Hepatocyte (in vitro differentiated cells): ENCODE results near the gene MAST4. TPM values are rescaled to one million over a fixed set of nuclear protein-coding genes. Genes with fewer than 3 reads are reported as not detected.
A peak's percentile ranks its signal among the peaks of the same experiment; 100 is the strongest.

Experiments
- DNase-seq: peaks from one replicate; pipeline ENCODE4 v3.0.0-alpha.2; 2016; ENCODE audit warnings: low spot score
- H2AFZ ChIP-seq: fragments of 200-600 bp; sonication (generic); 2 replicates; pipeline ENCODE4 v1.6.0; 2016; ENCODE audit warnings: antibody characterized with exemption, mild to moderate bottlenecking
- H3K27ac ChIP-seq: fragments of 200-600 bp; sonication (generic); 2 replicates; pipeline ENCODE4 v1.5.1; 2016; ENCODE audit warnings: mild to moderate bottlenecking
- H3K27me3 ChIP-seq: fragments of 200-600 bp; sonication (generic); 2 replicates; pipeline ENCODE4 v1.6.1; 2016
- H3K36me3 ChIP-seq: fragments of 200-600 bp; sonication (generic); replicated peaks from 2 replicates; pipeline ENCODE4 v1.5.1; 2016; ENCODE audit warnings: low read depth; ENCODE audit not compliant: insufficient read depth
- H3K4me1 ChIP-seq: fragments of 200-600 bp; sonication (generic); 2 replicates; pipeline ENCODE4 v1.5.1; 2016; ENCODE audit warnings: mild to moderate bottlenecking, moderate library complexity; ENCODE audit not compliant: insufficient read depth
- H3K4me2 ChIP-seq: fragments of 200-600 bp; sonication (generic); 2 replicates; pipeline ENCODE4 v1.6.0; 2016
- H3K4me3 ChIP-seq: fragments of 200-600 bp; sonication (generic); 2 replicates; pipeline ENCODE4 v1.5.1; 2016; ENCODE audit warnings: mild to moderate bottlenecking
- H3K79me2 ChIP-seq: fragments of 200-600 bp; sonication (generic); 2 replicates; pipeline ENCODE4 v1.6.0; 2017; ENCODE audit warnings: mild to moderate bottlenecking
- H3K9me2 ChIP-seq: fragments of 200-600 bp; sonication (generic); replicated peaks from 2 replicates; pipeline ENCODE4 v1.6.0; 2017; ENCODE audit warnings: mild to moderate bottlenecking; ENCODE audit not compliant: insufficient read depth
- H3K9me3 ChIP-seq: fragments of 200-600 bp; sonication (generic); 2 replicates; pipeline ENCODE4 v1.5.1; 2016; ENCODE audit warnings: low read depth, mild to moderate bottlenecking
- H4K20me1 ChIP-seq: fragments of 200-600 bp; sonication (generic); 2 replicates; pipeline ENCODE4 v1.6.0; 2016; ENCODE audit warnings: mild to moderate bottlenecking; ENCODE audit not compliant: insufficient read depth, poor library complexity, severe bottlenecking
- CTCF ChIP-seq: fragments of 200-600 bp; sonication (generic); IDR thresholded peaks from 2 replicates; pipeline ENCODE4 v1.5.1; 2016; ENCODE audit warnings: antibody characterized with exemption, mild to moderate bottlenecking; ENCODE audit not compliant: poor library complexity
- EZH2 ChIP-seq: fragments of 200-600 bp; sonication (generic); IDR thresholded peaks from 2 replicates; pipeline ENCODE4 v1.6.1; 2016; ENCODE audit warnings: antibody characterized with exemption, mild to moderate bottlenecking, borderline replicate concordance
- EZH2phosphoT487 ChIP-seq: fragments of 200-600 bp; sonication (generic); IDR thresholded peaks from one replicate; pipeline ENCODE4 v1.6.1; 2018; ENCODE audit warnings: antibody characterized with exemption, mild to moderate bottlenecking, low read depth, moderate library complexity; ENCODE audit not compliant: unreplicated experiment, severe bottlenecking
- WGBS: methylation state at CpG from one replicate; pipeline ENCODE4 v1.1.6; 2016; ENCODE audit warnings: low lambda C conversion rate; ENCODE audit errors: missing lambda C conversion rate; 5-methylcytosine and 5-hydroxymethylcytosine counted together
- polyA plus RNA-seq: library from polyadenylated mRNA; unstranded; fragments of >200 nt; fragmentation: Nextera tagmentation; extraction: Ambion mirVana; gene quantifications from 2 replicates; pipeline ENCODE4 v1.2.1, GENCODE V29; 2016
- total RNA-seq: library from RNA; depleted of rRNA; stranded (reverse); fragments of >200 nt; gene quantifications from 2 replicates; pipeline ENCODE4 v1.2.3, GENCODE V29; 2014

The MAST4 gene
- total and polyA plus RNA-seq, 2 experiments from 2014 or later: 11.7 to 13.2 TPM

GRCh38 chr5:67028941-67029340 is 432.7 kb downstream of the MAST4 start:
- peak overlapping the region; percentile 43 for H3K27ac ChIP-seq
- H3K9me2 ChIP-seq: no peaks in the 10 kb centered on the region
- H3K4me3 ChIP-seq: no peak overlapping the region
- no peak for DNase-seq
- H3K4me1 ChIP-seq: peaks cover 18% of the 10 kb centered on the region
- WGBS: 83% methylated on average over 4 of the region's 4 CpGs
- H3K4me2 ChIP-seq: peak overlapping the region; percentile 28
- no peak overlapping the region for H2AFZ ChIP-seq
- no peaks in the 10 kb centered on the region for H3K27me3 ChIP-seq
- H3K9me3 ChIP-seq: no peaks in the 10 kb centered on the region
- TF ChIP-seq EZH2 (no peak), CTCF (no peak), EZH2phosphoT487 (no peak)
- H3K79me2 ChIP-seq: peaks cover 62% of the 10 kb centered on the region
- no peaks in the 10 kb centered on the region for H4K20me1 ChIP-seq
- H3K36me3 ChIP-seq: no peaks in the 10 kb centered on the region

DNA sequence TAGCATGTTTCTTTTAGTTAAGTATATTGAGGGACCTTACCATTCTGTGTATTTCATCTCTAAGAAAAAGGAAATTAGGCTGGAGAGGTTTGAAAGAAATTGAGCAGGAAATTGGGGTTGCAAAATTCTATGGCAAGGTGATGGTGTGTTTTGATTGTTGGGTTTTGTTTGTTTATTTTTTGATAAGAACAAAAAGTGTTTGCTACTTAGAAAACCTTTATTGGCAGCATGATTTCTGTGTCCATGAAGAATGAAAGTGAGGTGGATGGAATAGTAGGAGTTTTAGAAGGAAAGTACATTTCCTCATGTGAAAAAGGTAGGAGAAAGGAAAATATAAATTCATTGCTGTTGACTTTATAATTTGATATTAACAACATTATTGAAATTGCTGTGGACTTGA is 433.3 kb downstream of the MAST4 start:
- peaks cover 58% of the 10 kb centered on the region for H3K79me2 ChIP-seq
- no peaks in the 10 kb centered on the region for H3K27me3 ChIP-seq
- H3K36me3 ChIP-seq: no peaks in the 10 kb centered on the region
- no peaks in the 10 kb centered on the region for H3K9me3 ChIP-seq
- no peak overlapping the region for H2AFZ ChIP-seq
- no peaks in the 10 kb centered on the region for H3K9me2 ChIP-seq
- TF ChIP-seq CTCF (no peak), EZH2phosphoT487 (no peak), EZH2 (no peak)
- H3K4me3 ChIP-seq: no peak overlapping the region
- DNase-seq: no peak
- H3K4me2 ChIP-seq: peak overlapping the region; percentile 28
- H3K4me1 ChIP-seq: peaks cover 24% of the 10 kb centered on the region
- no peaks in the 10 kb centered on the region for H4K20me1 ChIP-seq
- H3K27ac ChIP-seq: peak overlapping the region; percentile 43

- H3K4me1 ChIP-seq: peaks cover 29% of the 10 kb centered on the region
- H3K9me3 ChIP-seq: no peaks in the 10 kb centered on the region
- TF ChIP-seq EZH2phosphoT487: no peak
- TF ChIP-seq CTCF: no peak
- TF ChIP-seq EZH2: no peak
- no peaks in the 10 kb centered on the region for H4K20me1 ChIP-seq
- peaks cover 57% of the 10 kb centered on the region for H3K79me2 ChIP-seq
- WGBS: 64% methylated on average over 2 of the region's 2 CpGs
- no peaks in the 10 kb centered on the region for H3K27me3 ChIP-seq
- H3K9me2 ChIP-seq: no peaks in the 10 kb centered on the region
- no peak overlapping the region for H3K4me3 ChIP-seq
- DNase-seq: no peak
- H3K36me3 ChIP-seq: no peaks in the 10 kb centered on the region
- no peak overlapping the region for H2AFZ ChIP-seq
- no peak overlapping the region for H3K4me2 ChIP-seq
- H3K27ac ChIP-seq: no peak overlapping the region
Observed at GRCh38 chr5:67030289-67031056, 434.3 kb downstream of the MAST4 start.

DNA sequence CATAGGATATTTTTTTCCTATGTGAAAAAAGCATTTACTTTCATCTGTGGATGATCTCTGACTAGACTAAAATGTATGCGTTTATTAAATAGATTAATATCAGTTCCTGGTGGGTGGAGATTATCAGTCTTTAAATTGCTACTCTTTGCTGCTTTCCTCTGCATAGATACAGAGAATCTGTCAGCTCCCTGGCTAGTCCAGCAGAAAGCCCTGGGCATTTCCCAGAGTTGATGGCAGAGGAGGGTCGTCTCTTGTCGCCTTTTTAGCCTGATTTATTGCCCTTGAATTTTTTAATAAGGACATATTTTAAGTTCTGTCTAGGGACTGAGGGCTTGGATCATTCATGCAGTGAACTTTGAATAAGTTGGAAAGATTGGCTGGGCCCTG is 434.9 kb downstream of the MAST4 start:
- no peaks in the 10 kb centered on the region for H3K9me3 ChIP-seq
- H3K36me3 ChIP-seq: no peaks in the 10 kb centered on the region
- TF ChIP-seq EZH2phosphoT487: no peak
- TF ChIP-seq EZH2: no peak
- no peak for TF ChIP-seq CTCF
- no peak overlapping the region for H3K4me3 ChIP-seq
- DNase-seq: no peak
- H3K27ac ChIP-seq: no peak overlapping the region
- peaks cover 58% of the 10 kb centered on the region for H3K79me2 ChIP-seq
- peaks cover 29% of the 10 kb centered on the region for H3K4me1 ChIP-seq
- H4K20me1 ChIP-seq: no peaks in the 10 kb centered on the region
- 59% methylated on average over 3 of the region's 3 CpGs for WGBS
- H3K27me3 ChIP-seq: no peaks in the 10 kb centered on the region
- no peak overlapping the region for H2AFZ ChIP-seq
- H3K9me2 ChIP-seq: no peaks in the 10 kb centered on the region
- H3K4me2 ChIP-seq: no peak overlapping the region
